IPS-11a (cell line): ENCODE results near the gene MRTFA.
"Not testable (repeated sequence)": the region's sequence is repeated elsewhere in the genome, so short reads cannot be mapped to it uniquely, and the experiment has no call there.

ENCODE experiments used
- H3K4me3 ChIP-seq: one replicate; pipeline ENCODE4 v1.5.1; 2013; ENCODE audit warnings: low read depth, low read length, control low read depth

MRTFA gene

GRCh38 chr22:40660730-40661129 lies 24.2 kb upstream of the MRTFA start:
- no peak overlapping the region for H3K4me3 ChIP-seq

- H3K4me3 ChIP-seq: no peak overlapping the region
These were observed 22.6 kb upstream of the MRTFA start for GRCh38 chr22:40659166-40659565.

DNA sequence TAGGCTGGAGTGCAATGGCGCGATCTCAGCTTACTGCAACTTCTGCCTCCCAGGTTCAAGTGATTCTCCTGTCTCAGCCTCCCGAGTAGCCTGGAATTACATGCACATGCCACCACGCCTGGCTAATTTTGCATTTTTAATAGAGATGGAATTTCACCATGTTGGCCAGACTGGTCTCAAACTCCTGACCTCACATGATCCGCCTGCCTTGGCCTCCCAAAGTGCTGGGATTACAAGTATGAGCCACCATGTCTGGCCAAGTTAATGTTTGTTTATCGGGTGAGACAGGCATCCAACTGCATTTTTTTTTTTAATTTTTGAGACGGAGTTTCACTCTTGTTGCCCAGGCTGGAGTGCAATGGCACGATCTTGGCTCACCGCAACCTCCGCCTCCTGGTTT lies 20.1 kb upstream of the MRTFA start:
- H3K4me3 ChIP-seq: not testable (repeated sequence)

- not testable (repeated sequence) for H3K4me3 ChIP-seq
These were observed 19.4 kb upstream of the MRTFA start for GRCh38 chr22:40655941-40656340.

DNA sequence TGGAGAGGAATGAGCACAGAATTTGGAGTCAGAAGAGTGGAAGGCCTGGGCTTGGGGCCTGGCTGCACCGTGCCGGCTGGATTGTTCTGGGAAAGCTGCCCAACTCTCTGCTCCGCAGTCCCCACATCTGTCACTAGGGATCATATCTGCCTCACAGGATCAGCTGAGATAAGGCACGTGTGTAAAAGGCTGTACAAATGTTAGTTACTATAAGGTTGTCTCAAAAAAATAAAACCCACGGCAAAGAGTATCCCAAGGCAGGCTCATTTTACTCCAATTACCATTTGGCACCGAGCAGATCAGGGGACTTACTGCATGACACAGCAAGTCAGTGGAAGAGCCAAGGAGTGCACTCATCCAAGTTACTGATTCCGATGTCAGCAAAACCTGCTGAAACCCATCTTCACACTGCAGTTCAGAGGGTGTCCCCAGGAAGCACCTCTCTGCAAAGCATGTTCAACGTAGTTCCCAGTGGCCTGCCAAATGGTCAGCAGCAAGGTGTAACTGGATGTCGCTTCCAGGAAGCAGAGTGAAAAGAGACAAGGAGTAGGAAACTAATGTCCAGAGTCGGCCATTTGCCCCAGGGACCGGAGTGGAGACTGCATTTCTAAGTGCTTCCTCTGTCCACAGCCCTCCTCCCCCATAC lies 18.1 kb upstream of the MRTFA start:
- H3K4me3 ChIP-seq: no peak overlapping the region

GRCh38 chr22:40653361-40653760 lies 16.8 kb upstream of the MRTFA start:
- no peak overlapping the region for H3K4me3 ChIP-seq

GRCh38 chr22:40651563-40652501 lies 15.3 kb upstream of the MRTFA start:
- no peak overlapping the region for H3K4me3 ChIP-seq

GRCh38 chr22:40651057-40651456 lies 14.5 kb upstream of the MRTFA start:
- no peak overlapping the region for H3K4me3 ChIP-seq

- no peak overlapping the region for H3K4me3 ChIP-seq
These were observed 11.9 kb upstream of the MRTFA start for GRCh38 chr22:40648386-40648785.

GRCh38 chr22:40645579-40646197 lies 9.2 kb upstream of the MRTFA start:
- H3K4me3 ChIP-seq: no peak overlapping the region

- H3K4me3 ChIP-seq: no peak overlapping the region
These were observed 5.8 kb upstream of the MRTFA start for GRCh38 chr22:40642316-40642715.

DNA sequence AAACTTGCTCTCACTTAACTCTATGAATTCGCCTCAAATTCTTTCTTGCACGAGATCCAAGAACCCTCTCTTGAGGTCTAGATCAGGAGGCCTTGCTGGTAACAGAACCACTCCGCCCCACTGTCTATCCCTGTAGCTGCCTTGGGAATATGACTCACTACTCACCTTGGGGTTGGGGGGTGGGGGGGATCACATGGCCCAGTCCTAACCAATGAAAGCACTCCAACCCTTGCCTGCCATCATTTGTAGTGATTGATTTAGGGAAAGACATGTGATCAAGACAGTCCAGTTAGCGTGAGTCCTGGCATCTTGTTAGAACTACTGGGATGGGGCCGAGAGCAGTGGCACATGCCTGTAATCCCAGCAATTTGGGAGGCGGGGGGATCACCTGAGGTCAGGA lies 4.8 kb upstream of the MRTFA start:
- no peak overlapping the region for H3K4me3 ChIP-seq

DNA sequence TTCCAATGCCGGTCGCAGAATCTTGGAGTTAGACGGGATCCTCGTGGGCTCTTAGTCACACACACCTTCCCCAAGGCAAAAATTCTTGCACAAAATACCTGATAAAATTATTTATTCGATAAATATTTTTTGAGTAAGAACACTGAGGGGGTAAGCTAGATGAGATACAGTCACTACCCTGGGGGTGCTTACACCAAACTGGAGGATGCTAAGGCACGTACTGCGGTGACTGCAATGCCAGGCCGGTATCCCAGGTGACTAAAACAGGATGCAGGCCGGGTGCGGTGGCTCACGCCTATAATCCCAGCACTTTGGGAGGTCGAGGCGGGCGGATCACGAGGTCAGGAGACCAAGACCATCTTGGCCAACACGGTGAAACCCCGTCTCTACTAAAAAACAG lies 1.7 kb upstream of the MRTFA start:
- H3K4me3 ChIP-seq: no peak overlapping the region

DNA sequence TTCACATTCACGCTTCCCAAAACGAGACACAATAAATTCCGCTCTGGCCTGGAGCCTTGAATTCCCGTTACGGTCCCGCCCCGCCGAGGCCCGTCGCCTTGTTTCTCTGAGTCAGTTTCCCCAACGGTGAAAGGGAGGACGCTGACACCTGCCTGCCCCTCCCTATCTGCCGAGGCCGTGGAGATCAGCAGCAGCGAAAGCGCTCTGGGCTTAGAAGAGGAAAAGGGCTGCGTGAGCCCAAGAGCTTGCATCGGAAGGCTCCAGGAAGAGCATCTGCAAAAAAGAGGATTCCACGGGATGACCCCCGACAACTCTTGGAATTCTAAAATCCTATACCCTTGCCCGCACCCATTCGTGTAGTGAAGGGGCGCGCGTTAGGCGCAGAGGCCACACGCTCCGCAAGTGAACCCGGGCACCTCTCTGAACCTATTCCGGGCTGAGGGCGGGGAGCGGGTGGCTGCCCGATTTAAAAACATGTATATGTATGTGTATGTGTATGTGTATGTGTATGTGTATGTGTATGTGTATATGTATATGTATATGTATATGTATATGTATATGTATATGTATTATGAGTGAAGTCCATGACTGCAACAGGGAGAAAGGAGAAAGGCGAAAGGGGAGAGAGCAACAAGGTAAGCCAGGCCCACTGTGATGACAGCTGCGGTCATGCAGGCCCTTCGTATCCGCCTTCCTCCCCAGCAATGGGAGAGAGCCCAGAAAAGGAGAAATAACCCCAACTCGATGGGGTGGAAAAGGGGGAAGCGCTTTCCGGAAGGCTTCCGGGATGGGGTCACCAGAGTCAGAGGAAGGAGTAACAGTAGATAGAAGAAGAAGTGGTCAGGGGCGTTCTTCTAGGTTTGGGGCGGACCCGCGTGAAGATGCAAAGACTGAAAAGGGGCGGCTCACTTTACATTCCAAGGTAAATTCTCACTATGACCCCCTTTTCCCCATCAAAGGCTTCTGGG lies 948 bp upstream of the MRTFA start:
- H3K4me3 ChIP-seq: peak overlapping the region; percentile 85

GRCh38 chr22:40635940-40636379 lies 559 bp downstream of the MRTFA start:
- peak overlapping the region; percentile 85 for H3K4me3 ChIP-seq

DNA sequence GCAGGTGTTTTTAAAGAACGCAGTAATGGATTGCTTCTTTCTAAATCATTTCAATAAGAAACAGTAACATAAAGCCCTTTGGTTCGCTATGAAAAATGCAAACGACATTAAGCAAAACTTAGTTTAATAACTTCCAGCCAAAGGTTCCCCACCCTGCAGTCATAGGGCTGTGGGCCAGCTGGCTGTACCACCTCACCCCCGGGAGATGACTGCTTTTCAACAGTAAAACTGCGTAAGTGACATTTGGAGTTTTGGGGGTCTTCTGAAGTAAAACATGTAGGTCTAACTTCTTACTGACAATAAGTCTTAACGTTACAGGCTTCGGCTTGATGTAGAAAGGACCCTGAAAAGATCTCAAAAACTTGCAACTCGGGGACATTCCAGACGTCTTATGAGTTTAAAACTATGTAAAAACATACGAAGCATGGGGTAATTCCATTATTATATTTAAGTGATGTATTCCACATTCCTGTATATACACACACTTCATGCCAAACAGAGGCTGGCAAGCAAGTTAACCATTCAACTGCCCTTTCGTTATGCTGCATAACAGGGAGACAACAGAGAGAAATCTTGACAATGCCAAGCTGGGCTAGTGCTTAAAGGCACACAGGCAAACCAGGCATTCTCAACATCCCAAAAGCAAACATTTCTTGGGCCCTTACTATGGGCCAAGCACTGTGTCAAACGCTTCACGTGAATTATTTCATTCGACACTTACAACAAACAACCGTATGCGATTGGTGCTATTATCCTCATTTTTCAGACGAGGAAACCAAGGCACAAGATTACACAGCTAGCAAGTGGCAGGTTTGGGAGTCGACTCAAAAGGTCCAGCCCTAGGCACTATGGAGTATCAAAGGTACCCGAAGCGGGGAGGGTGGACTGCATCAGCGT lies 1.2 kb downstream of the MRTFA start:
- peak overlapping the region; percentile 85 for H3K4me3 ChIP-seq

GRCh38 chr22:40634119-40634903 lies 2.2 kb downstream of the MRTFA start:
- no peak overlapping the region for H3K4me3 ChIP-seq

DNA sequence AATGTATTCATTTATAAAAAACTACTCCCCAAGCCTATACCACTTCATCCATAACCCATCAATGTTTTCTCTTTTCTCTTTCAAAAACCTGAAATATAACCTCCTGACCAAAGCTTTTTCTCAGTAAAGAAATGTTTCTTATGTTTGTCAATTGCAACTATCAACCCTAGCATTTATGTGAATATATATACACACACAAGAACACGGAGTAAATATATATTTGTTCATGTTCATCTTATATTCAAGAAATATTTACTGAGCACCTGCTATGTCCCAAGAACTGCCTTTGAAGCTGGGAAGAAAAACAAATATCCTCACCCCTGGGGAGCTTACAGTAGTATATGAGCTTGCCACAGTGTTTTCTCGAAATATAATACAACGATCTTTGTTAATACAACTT lies 3.5 kb downstream of the MRTFA start:
- H3K4me3 ChIP-seq: no peak overlapping the region

DNA sequence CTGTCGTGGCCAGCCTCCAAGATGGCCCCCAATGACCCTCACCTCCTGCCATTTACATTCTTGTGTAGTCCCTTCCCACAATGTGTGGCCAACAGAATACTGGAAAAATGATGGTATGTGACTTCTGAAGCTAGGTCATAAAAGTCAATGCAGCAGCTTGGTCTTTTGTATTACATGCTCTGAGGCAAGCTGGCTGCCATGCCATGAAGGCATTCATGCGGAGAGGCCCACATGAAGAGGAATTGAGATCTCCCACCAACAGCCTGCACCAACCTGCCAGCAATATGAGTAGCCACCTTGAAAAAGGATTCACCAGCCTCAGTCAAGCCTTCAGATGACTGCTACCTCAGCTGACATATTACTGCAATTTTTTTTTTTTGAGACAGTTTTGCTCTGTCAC lies 4.6 kb downstream of the MRTFA start:
- no peak overlapping the region for H3K4me3 ChIP-seq
